ENCODE measurements around the gene RAB24.
A peak's percentile ranks its signal among the peaks of the same experiment; 100 is the strongest.

RAB24 gene

GRCh38 chr5:177315411-177315810 lies 11.9 kb upstream of the RAB24 start:
- CTCF ChIA-PET: interaction anchor here (1.0 to 8.0 kb wide), 15 partner anchors 9 to 201 kb away, joined by 3 to 162 read pairs (median 5); partner anchors contain the start of genes PRELID1, RAB24 and RGS14
- Histone ChIP-seq H3K27me3 (replicated peaks in 2 of 5; ENCODE audit: control insufficient read depth in 4 of 5, insufficient read depth in 5 of 5, low read length in 4 of 5) (no peaks in the 10 kb centered on the region), H3K4me1 (ENCODE audit: control extremely low read depth in 1 of 4, control insufficient read depth in 4 of 4, insufficient read depth in 4 of 4, low read length in 3 of 4) (peaks cover 6 to 38% (median 34%) of the 10 kb centered on the region in 4 experiments), H3K4me3 (ENCODE audit: control insufficient read depth in 1 of 7, extremely low read depth in 1 of 7, insufficient read depth in 4 of 7, low read depth in 2 of 7, low read length in 6 of 7) (no peak overlapping the region), H3K9me3 (ENCODE audit: control extremely low read depth in 1 of 5, control insufficient read depth in 4 of 5, insufficient read depth in 2 of 5, low read depth in 1 of 5, low read length in 4 of 5) (peaks cover 0 to 5% (median 2%) of the 10 kb centered on the region in 5 experiments), H3K27ac (ENCODE audit: insufficient read depth in 1 of 2, low read depth in 1 of 2, low read length in 2 of 2, poor library complexity in 1 of 2, severe bottlenecking in 2 of 2) (no peak overlapping the region), H3K36me3 (ENCODE audit: control insufficient read depth in 4 of 4, insufficient read depth in 4 of 4, low read length in 3 of 4) (peaks cover 0 to 4% (median 1%) of the 10 kb centered on the region in 4 experiments)
- POLR2A ChIA-PET: no interaction called here
- WGBS (ENCODE audit: insufficient coverage): 100% methylated on average over 4 of the region's 7 CpGs
- DNase-seq: no peak

DNA sequence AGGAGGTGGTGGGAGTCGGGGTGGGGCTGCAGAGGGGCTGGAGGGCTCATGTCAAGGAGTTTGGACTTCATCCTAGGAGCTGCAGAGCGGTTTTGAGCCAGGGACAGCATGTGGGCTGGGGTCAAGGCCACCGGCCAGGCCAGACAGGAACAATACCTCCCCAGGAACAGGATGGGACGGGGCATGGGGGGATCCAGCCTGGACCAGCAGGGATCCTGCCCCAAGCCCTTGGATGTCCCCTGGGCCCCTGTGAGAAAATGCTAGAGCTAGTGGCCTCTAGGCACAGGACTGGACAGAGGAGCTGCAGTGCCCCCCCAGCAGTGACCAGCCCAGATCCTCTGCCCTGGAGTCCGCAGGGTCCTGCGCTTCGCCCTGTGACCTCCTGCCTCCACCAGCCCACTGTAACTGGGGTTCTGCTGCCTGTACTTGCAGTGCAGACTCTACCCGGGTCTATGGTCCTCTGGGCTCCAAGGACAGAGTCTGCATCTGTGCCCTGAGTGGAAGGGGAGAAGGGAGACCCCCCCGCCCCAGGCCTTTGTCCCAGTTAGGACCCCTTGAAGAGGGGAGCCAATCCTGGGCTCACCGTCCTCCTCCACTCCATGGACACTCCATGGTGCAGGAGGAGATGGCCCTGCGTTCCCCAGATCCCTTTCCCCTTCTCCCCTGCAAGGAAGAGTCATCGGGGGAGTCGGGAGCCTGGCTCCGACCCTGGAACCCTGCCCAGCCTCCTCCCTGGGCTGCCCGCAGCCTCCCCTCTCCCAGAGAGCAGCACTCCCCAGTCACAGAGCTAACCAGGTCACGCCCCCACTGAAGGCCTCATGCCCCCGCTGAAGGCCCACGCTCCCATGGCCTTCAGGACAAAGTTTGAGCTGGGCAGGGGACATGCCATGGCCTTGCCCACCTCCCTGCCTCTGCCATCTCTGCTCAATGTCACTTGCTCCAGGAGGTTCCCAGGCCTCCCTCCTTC lies 11.1 kb upstream of the RAB24 start:
- Histone ChIP-seq H3K27ac (ENCODE audit: insufficient read depth in 1 of 2, low read depth in 1 of 2, low read length in 2 of 2, poor library complexity in 1 of 2, severe bottlenecking in 2 of 2) (no peak overlapping the region), H3K9me3 (ENCODE audit: control extremely low read depth in 1 of 5, control insufficient read depth in 4 of 5, insufficient read depth in 2 of 5, low read depth in 1 of 5, low read length in 4 of 5) (peaks cover 0 to 5% (median 2%) of the 10 kb centered on the region in 5 experiments), H3K36me3 (ENCODE audit: control insufficient read depth in 4 of 4, insufficient read depth in 4 of 4, low read length in 3 of 4) (peaks cover 0 to 10% (median 0%) of the 10 kb centered on the region in 4 experiments), H3K4me3 (ENCODE audit: control insufficient read depth in 1 of 7, extremely low read depth in 1 of 7, insufficient read depth in 4 of 7, low read depth in 2 of 7, low read length in 6 of 7) (no peak overlapping the region), H3K27me3 (replicated peaks in 2 of 5; ENCODE audit: control insufficient read depth in 4 of 5, insufficient read depth in 5 of 5, low read length in 4 of 5) (no peaks in the 10 kb centered on the region), H3K4me1 (ENCODE audit: control extremely low read depth in 1 of 4, control insufficient read depth in 4 of 4, insufficient read depth in 4 of 4, low read length in 3 of 4) (peaks cover 6 to 38% (median 35%) of the 10 kb centered on the region in 4 experiments)
- 95% methylated on average over 10 of the region's 18 CpGs for WGBS (ENCODE audit: insufficient coverage)
- ChIA-PET POLR2A (no interaction called here), CTCF (interaction anchor here (1.0 to 8.0 kb wide), 7 partner anchors 11 to 201 kb away, joined by 3 to 162 read pairs (median 6); partner anchors contain the start of gene RGS14)
- DNase-seq: no peak

- CTCF ChIA-PET: interaction anchor here (0.7 to 2.0 kb wide), 9 partner anchors 11 to 143 kb away, joined by 3 to 6 read pairs (median 4); partner anchors contain the start of gene SLC34A1
- Histone ChIP-seq H3K4me1 (ENCODE audit: control extremely low read depth in 1 of 4, control insufficient read depth in 4 of 4, insufficient read depth in 4 of 4, low read length in 3 of 4) (peaks cover 4 to 47% (median 44%) of the 10 kb centered on the region in 4 experiments), H3K9me3 (ENCODE audit: control extremely low read depth in 1 of 5, control insufficient read depth in 4 of 5, insufficient read depth in 2 of 5, low read depth in 1 of 5, low read length in 4 of 5) (no peaks in the 10 kb centered on the region), H3K4me3 (ENCODE audit: control insufficient read depth in 1 of 7, extremely low read depth in 1 of 7, insufficient read depth in 4 of 7, low read depth in 2 of 7, low read length in 6 of 7) (no peak overlapping the region), H3K36me3 (ENCODE audit: control insufficient read depth in 4 of 4, insufficient read depth in 4 of 4, low read length in 3 of 4) (peaks cover 0 to 19% (median 0%) of the 10 kb centered on the region in 4 experiments), H3K27me3 (replicated peaks in 2 of 5; ENCODE audit: control insufficient read depth in 4 of 5, insufficient read depth in 5 of 5, low read length in 4 of 5) (no peaks in the 10 kb centered on the region), H3K27ac (ENCODE audit: insufficient read depth in 1 of 2, low read depth in 1 of 2, low read length in 2 of 2, poor library complexity in 1 of 2, severe bottlenecking in 2 of 2) (no peak overlapping the region)
- POLR2A ChIA-PET: interaction anchor here (1.2 kb wide), 1 partner anchor 18 kb away, joined by 4 read pairs; no protein-coding TSS in a partner anchor
- DNase-seq: no peak
- WGBS (ENCODE audit: insufficient coverage): 98% methylated on average over 13 of the region's 15 CpGs
These were observed 10.2 kb upstream of the RAB24 start for GRCh38 chr5:177313561-177314259.

DNA sequence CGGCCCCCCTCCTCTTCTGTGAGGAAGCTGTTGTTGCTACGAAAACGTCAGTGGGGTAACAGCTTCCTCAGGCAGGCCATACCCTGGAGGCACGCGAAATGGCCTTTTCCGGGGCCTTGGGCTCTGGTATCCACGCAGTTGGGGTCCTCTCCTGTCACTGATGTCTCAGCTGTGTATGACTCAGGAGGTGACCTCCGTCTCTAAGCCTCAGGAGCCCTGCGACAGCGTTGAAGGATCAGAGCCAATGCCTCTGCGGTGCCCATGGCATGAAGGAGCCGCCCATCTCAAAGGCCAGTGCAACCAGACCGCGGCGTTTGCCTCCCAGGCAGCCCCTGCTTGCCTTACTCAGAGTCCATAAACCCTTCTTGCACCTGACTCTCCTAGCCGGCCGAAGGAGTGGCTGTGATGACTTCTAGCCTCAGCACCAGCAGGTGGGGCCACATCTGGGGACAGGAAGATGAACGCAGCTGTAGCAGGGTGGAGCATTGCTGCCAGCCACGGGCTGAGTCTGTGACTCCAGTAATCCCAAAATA lies 9.2 kb upstream of the RAB24 start:
- Histone ChIP-seq H3K27me3 (replicated peaks in 2 of 5; ENCODE audit: control insufficient read depth in 4 of 5, insufficient read depth in 5 of 5, low read length in 4 of 5) (no peaks in the 10 kb centered on the region), H3K9me3 (ENCODE audit: control extremely low read depth in 1 of 5, control insufficient read depth in 4 of 5, insufficient read depth in 2 of 5, low read depth in 1 of 5, low read length in 4 of 5) (no peaks in the 10 kb centered on the region), H3K4me3 (ENCODE audit: control insufficient read depth in 1 of 7, extremely low read depth in 1 of 7, insufficient read depth in 4 of 7, low read depth in 2 of 7, low read length in 6 of 7) (peak overlapping the region in 6 of 7 experiments; percentile 11 to 89 (median 69)), H3K36me3 (ENCODE audit: control insufficient read depth in 4 of 4, insufficient read depth in 4 of 4, low read length in 3 of 4) (peaks cover 0 to 26% (median 0%) of the 10 kb centered on the region in 4 experiments), H3K4me1 (ENCODE audit: control extremely low read depth in 1 of 4, control insufficient read depth in 4 of 4, insufficient read depth in 4 of 4, low read length in 3 of 4) (peaks cover 4 to 56% (median 52%) of the 10 kb centered on the region in 4 experiments), H3K27ac (ENCODE audit: insufficient read depth in 1 of 2, low read depth in 1 of 2, low read length in 2 of 2, poor library complexity in 1 of 2, severe bottlenecking in 2 of 2) (peak overlapping the region in 1 of 2 experiments; percentile 52)
- CTCF ChIA-PET: interaction anchor here (0.7 to 2.0 kb wide), 15 partner anchors 11 to 189 kb away, joined by 3 to 6 read pairs (median 4); no protein-coding TSS in a partner anchor
- peak in 1 of 3 donors; percentile 63 for DNase-seq
- POLR2A ChIA-PET: interaction anchor here (0.6 to 1.2 kb wide), 2 partner anchors 11 to 19 kb away, joined by 3 to 4 read pairs; no protein-coding TSS in a partner anchor
- 3% methylated on average over 18 of the region's 19 CpGs for WGBS (ENCODE audit: insufficient coverage)

DNA sequence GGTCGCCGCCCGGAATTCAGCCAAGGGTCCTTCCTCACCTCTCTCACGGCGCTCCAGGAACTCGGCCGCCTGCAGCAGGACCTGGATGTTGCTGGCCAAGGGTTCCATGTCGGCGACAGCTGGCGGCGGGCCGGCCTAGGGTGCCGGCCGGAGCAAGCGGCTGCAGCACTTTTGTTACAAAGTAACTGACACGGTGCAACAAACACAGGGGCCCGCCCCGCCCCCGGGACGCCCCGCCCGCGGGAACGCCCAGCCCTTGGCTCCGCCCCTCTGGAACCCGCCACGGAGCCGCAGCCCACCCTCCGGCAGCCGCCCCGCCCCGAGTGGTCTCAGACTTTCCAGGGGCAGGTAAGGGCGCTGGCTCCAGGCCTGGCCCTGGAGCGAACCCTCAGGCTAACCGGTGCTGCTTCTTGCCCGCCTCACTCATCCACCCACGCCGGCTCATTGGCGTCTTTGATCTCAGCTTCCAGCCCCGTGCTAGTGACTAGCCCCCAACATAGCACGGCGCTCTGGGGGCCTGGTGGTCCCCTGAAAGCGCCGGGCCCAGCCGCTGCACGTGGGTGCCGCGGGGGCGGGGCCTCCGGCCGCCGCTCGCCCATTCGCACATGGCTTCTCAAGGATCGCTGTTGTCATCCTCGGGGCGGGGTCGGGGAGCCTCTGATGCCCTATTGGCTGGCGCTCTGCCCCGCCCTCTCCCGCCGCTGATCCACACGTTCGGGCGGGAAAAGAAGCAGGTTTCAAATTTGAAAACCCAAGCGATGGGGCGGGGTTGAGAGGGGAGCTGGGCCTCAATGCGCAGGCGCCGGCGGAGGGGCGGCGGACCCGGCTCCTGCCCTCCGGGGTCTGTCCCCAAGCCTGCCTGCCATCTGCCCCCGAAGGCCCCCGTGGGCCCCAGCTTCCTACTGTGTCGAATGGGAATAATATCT lies 8.5 kb upstream of the RAB24 start, which contains the start of gene MXD3:
Gene MXD3, minus strand, starts transcription at position 176 of the 926 bp plus-strand sequence. Its CDS starts 68 bp downstream, at position 108.
- Histone ChIP-seq H3K27me3 (replicated peaks in 2 of 5; ENCODE audit: control insufficient read depth in 4 of 5, insufficient read depth in 5 of 5, low read length in 4 of 5) (no peaks in the 10 kb centered on the region), H3K27ac (ENCODE audit: insufficient read depth in 1 of 2, low read depth in 1 of 2, low read length in 2 of 2, poor library complexity in 1 of 2, severe bottlenecking in 2 of 2) (peak within 1 kb of the TSS in 1 of 2 experiments; percentile 58), H3K4me1 (ENCODE audit: control extremely low read depth in 1 of 4, control insufficient read depth in 4 of 4, insufficient read depth in 4 of 4, low read length in 3 of 4) (peaks cover 4 to 63% (median 59%) of the 10 kb centered on the region in 4 experiments), H3K36me3 (ENCODE audit: control insufficient read depth in 4 of 4, insufficient read depth in 4 of 4, low read length in 3 of 4) (peaks cover 0 to 23% (median 0%) of the 10 kb centered on the region in 4 experiments), H3K9me3 (ENCODE audit: control extremely low read depth in 1 of 5, control insufficient read depth in 4 of 5, insufficient read depth in 2 of 5, low read depth in 1 of 5, low read length in 4 of 5) (no peaks in the 10 kb centered on the region), H3K4me3 (ENCODE audit: control insufficient read depth in 1 of 7, extremely low read depth in 1 of 7, insufficient read depth in 4 of 7, low read depth in 2 of 7, low read length in 6 of 7) (peak within 1 kb of the TSS; percentile 41 to 89 (median 70))
- ChIA-PET CTCF (interaction anchor here (0.7 to 2.8 kb wide), 14 partner anchors 10 to 190 kb away, joined by 3 to 13 read pairs (median 4); no protein-coding TSS in a partner anchor), POLR2A (interaction anchor here (0.6 to 1.2 kb wide), 2 partner anchors 12 to 20 kb away, joined by 3 to 4 read pairs; no protein-coding TSS in a partner anchor)
- WGBS (ENCODE audit: insufficient coverage): 0% methylated on average over 63 of the region's 78 CpGs
- DNase-seq: peak; percentile 94 to 97 (median 96)

Data from common myeloid progenitor, CD34-positive (primary cell).